ENCODE results near the gene RHBDD1. TPM values are rescaled to one million over a fixed set of nuclear protein-coding genes. Genes with fewer than 3 reads are reported as not detected.

RHBDD1 gene
- polyA plus RNA-seq, 1 donor from 2014 or later, result 5.4 TPM

DNA sequence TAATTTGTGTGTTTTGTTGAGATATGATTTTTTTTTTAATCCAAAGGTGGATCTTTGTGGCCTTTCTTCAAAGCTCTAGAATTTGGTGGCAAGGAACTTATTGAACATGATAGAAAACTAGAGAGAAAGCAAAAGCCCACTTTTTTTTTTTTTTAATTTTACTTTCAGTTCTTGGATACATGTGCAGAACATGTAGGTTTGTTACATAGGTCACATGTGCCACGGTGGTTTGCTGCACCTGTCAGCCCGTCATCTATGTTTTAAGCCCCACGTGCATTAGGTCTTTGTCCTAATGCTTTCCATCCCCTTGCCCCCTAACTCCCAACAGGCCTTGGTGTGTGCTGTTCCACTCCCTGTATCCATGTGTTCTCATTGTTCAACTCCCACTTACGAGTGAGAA is 135.9 kb downstream of the RHBDD1 start:
- no peaks in the 10 kb centered on the region for H3K9me2 ChIP-seq (ENCODE audit: insufficient read depth, low read length)
- no peaks in the 10 kb centered on the region for H3K9me3 ChIP-seq (ENCODE audit: low read length)
- no peak overlapping the region for H3K4me3 ChIP-seq (ENCODE audit: low read length)
- H3K79me2 ChIP-seq (replicated peaks; ENCODE audit: insufficient read depth, low read length), result no peaks in the 10 kb centered on the region
- no peak overlapping the region for H3K27ac ChIP-seq (ENCODE audit: low read length)
- H3F3A ChIP-seq (ENCODE audit: insufficient read depth, low read length, poor library complexity, severe bottlenecking), result no peaks in the 10 kb centered on the region
- TF ChIP-seq REST (IDR thresholded peaks at IDR 0.05; ENCODE audit: borderline replicate concordance) (no peak), SMC3 (conservative IDR thresholded peaks at IDR 0.05; ENCODE audit: poor library complexity) (no peak), TAF1 (IDR thresholded peaks at IDR 0.05; ENCODE audit: low read depth) (no peak), RAD21 (conservative IDR thresholded peaks at IDR 0.05) (no peak), EP300 (conservative IDR thresholded peaks at IDR 0.05; ENCODE audit: poor library complexity, severe bottlenecking) (no peak), MXI1 (conservative IDR thresholded peaks at IDR 0.05; ENCODE audit: poor library complexity, severe bottlenecking) (no peak), POLR2AphosphoS5 (IDR thresholded peaks at IDR 0.05) (no peak), EZH2 (IDR thresholded peaks at IDR 0.05; ENCODE audit: borderline replicate concordance, insufficient read depth, low read length, poor library complexity, severe bottlenecking) (no peak)
- TF ChIP-seq, protein P1, sequence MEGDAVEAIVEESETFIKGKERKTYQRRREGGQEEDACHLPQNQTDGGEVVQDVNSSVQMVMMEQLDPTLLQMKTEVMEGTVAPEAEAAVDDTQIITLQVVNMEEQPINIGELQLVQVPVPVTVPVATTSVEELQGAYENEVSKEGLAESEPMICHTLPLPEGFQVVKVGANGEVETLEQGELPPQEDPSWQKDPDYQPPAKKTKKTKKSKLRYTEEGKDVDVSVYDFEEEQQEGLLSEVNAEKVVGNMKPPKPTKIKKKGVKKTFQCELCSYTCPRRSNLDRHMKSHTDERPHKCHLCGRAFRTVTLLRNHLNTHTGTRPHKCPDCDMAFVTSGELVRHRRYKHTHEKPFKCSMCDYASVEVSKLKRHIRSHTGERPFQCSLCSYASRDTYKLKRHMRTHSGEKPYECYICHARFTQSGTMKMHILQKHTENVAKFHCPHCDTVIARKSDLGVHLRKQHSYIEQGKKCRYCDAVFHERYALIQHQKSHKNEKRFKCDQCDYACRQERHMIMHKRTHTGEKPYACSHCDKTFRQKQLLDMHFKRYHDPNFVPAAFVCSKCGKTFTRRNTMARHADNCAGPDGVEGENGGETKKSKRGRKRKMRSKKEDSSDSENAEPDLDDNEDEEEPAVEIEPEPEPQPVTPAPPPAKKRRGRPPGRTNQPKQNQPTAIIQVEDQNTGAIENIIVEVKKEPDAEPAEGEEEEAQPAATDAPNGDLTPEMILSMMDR (IDR thresholded peaks at IDR 0.05; ENCODE audit: poor library complexity, severe bottlenecking), result no peak
- no peaks in the 10 kb centered on the region for H3K27me3 ChIP-seq (ENCODE audit: insufficient read depth, low read depth, low read length)
- peaks cover 5% of the 10 kb centered on the region for H3K36me3 ChIP-seq (ENCODE audit: insufficient read depth, low read length)
- no peak overlapping the region for H3K9ac ChIP-seq (ENCODE audit: low read length)
- no peak overlapping the region for H3K4me2 ChIP-seq (ENCODE audit: low read length)
- H2AFZ ChIP-seq (ENCODE audit: low read depth, low read length), result no peak overlapping the region
- H4K20me1 ChIP-seq (ENCODE audit: insufficient read depth), result no peaks in the 10 kb centered on the region

- no peaks in the 10 kb centered on the region for H3K79me2 ChIP-seq (replicated peaks; ENCODE audit: insufficient read depth, low read length)
- H3K27ac ChIP-seq (ENCODE audit: low read length), result no peak overlapping the region
- TF ChIP-seq RAD21 (conservative IDR thresholded peaks at IDR 0.05) (no peak), SMC3 (conservative IDR thresholded peaks at IDR 0.05; ENCODE audit: poor library complexity) (no peak), EP300 (conservative IDR thresholded peaks at IDR 0.05; ENCODE audit: poor library complexity, severe bottlenecking) (no peak)
- H3F3A ChIP-seq (ENCODE audit: insufficient read depth, low read length, poor library complexity, severe bottlenecking), result no peaks in the 10 kb centered on the region
- H4K20me1 ChIP-seq (ENCODE audit: insufficient read depth), result no peaks in the 10 kb centered on the region
- H2AFZ ChIP-seq (ENCODE audit: low read depth, low read length), result no peak overlapping the region
- no peak overlapping the region for H3K4me3 ChIP-seq (ENCODE audit: low read length)
- H3K9ac ChIP-seq (ENCODE audit: low read length), result no peak overlapping the region
- H3K9me2 ChIP-seq (ENCODE audit: insufficient read depth, low read length), result no peaks in the 10 kb centered on the region
- H3K27me3 ChIP-seq (ENCODE audit: insufficient read depth, low read depth, low read length), result no peaks in the 10 kb centered on the region
- H3K4me2 ChIP-seq (ENCODE audit: low read length), result no peak overlapping the region
- peaks cover 5% of the 10 kb centered on the region for H3K36me3 ChIP-seq (ENCODE audit: insufficient read depth, low read length)
- H3K9me3 ChIP-seq (ENCODE audit: low read length), result no peaks in the 10 kb centered on the region
These were observed 138.0 kb downstream of the RHBDD1 start for GRCh38 chr2:226973816-226974215.

- H3K27me3 ChIP-seq (ENCODE audit: insufficient read depth, low read depth, low read length), result no peaks in the 10 kb centered on the region
These were observed 141.9 kb downstream of the RHBDD1 start for GRCh38 chr2:226977775-226978190.

More at GRCh38 chr2:226977775-226978190, 141.9 kb downstream of the RHBDD1 start:
- Histone ChIP-seq H3K9ac (ENCODE audit: low read length) (no peak overlapping the region), H3K4me2 (ENCODE audit: low read length) (no peak overlapping the region), H3K4me3 (ENCODE audit: low read length) (no peak overlapping the region), H3K79me2 (replicated peaks; ENCODE audit: insufficient read depth, low read length) (no peaks in the 10 kb centered on the region), H3K9me3 (ENCODE audit: low read length) (no peaks in the 10 kb centered on the region), H3F3A (ENCODE audit: insufficient read depth, low read length, poor library complexity, severe bottlenecking) (no peaks in the 10 kb centered on the region), H2AFZ (ENCODE audit: low read depth, low read length) (no peak overlapping the region), H3K9me2 (ENCODE audit: insufficient read depth, low read length) (no peaks in the 10 kb centered on the region), H3K27ac (ENCODE audit: low read length) (no peak overlapping the region), H3K36me3 (ENCODE audit: insufficient read depth, low read length) (peaks cover 5% of the 10 kb centered on the region), H4K20me1 (ENCODE audit: insufficient read depth) (no peaks in the 10 kb centered on the region)
- TF ChIP-seq SMC3 (conservative IDR thresholded peaks at IDR 0.05; ENCODE audit: poor library complexity) (no peak), POLR2AphosphoS5 (IDR thresholded peaks at IDR 0.05) (no peak), EZH2 (IDR thresholded peaks at IDR 0.05; ENCODE audit: borderline replicate concordance, insufficient read depth, low read length, poor library complexity, severe bottlenecking) (no peak), TAF1 (IDR thresholded peaks at IDR 0.05; ENCODE audit: low read depth) (no peak), MXI1 (conservative IDR thresholded peaks at IDR 0.05; ENCODE audit: poor library complexity, severe bottlenecking) (no peak), RAD21 (conservative IDR thresholded peaks at IDR 0.05) (no peak), EP300 (conservative IDR thresholded peaks at IDR 0.05; ENCODE audit: poor library complexity, severe bottlenecking) (no peak), REST (IDR thresholded peaks at IDR 0.05; ENCODE audit: borderline replicate concordance) (no peak)
- TF ChIP-seq, protein P1 (IDR thresholded peaks at IDR 0.05; ENCODE audit: poor library complexity, severe bottlenecking), result no peak
